SK-N-MC (cell line): ENCODE measurements around the gene TRIM41.
"Not testable (repeated sequence)": the region's sequence is repeated elsewhere in the genome, so short reads cannot be mapped to it uniquely, and the experiment has no call there.

Experiments used
- DNase-seq: peaks from one replicate; pipeline ENCODE4 v3.0.0-alpha.2; 2011; ENCODE audit warnings: low read depth, low spot score
- H3K27ac ChIP-seq: fragments of 200-600 bp; sonication (generic); 2 replicates; pipeline ENCODE4 v1.5.1; 2016; ENCODE audit warnings: mixed run types
- H3K36me3 ChIP-seq: fragments of 200-600 bp; sonication (generic); 2 replicates; pipeline ENCODE4 v1.6.1; 2017; ENCODE audit warnings: antibody characterized with exemption, low read length, mixed read lengths; ENCODE audit not compliant: insufficient read depth
- H3K4me3 ChIP-seq: fragments of 200-600 bp; sonication (generic); 2 replicates; pipeline ENCODE4 v1.5.1; 2016
- H3K9ac ChIP-seq: fragments of 200-600 bp; sonication (generic); 2 replicates; pipeline ENCODE4 v1.8.0; 2017; ENCODE audit warnings: mixed run types, mixed read lengths; ENCODE audit not compliant: insufficient read length
- H3K9me3 ChIP-seq: fragments of 200-600 bp; sonication (generic); 2 replicates; pipeline ENCODE4 v1.6.1; 2017; ENCODE audit warnings: low read depth, mild to moderate bottlenecking, antibody characterized with exemption, low read length, moderate library complexity, mixed read lengths
- EZH2 ChIP-seq: fragments of 200-600 bp; sonication (generic); IDR thresholded peaks from one replicate; pipeline ENCODE4 v1.6.1; 2017; ENCODE audit warnings: antibody characterized with exemption
- FOXP2 ChIP-seq: optimal IDR thresholded peaks from 2 replicates; pipeline ENCODE3; 2011; ENCODE audit warnings: mild to moderate bottlenecking, moderate library complexity; ENCODE audit not compliant: insufficient read depth; ENCODE audit errors: extremely low read length, control extremely low read depth
- POLR2AphosphoS5 ChIP-seq: IDR thresholded peaks from 2 replicates; pipeline ENCODE4 v1.6.1; 2012; ENCODE audit warnings: mild to moderate bottlenecking, low read depth, low read length, borderline replicate concordance

TRIM41 gene

GRCh38 chr5:181204826-181205760 lies 18.0 kb upstream of the TRIM41 start, which contains the start of gene TRIM7:
TRIM7 (minus strand) TSS chr5:181205196; CDS start chr5:181205110, 86 bp downstream.
- TF ChIP-seq EZH2 (no peak), FOXP2 (no peak), POLR2AphosphoS5 (no peak)
- no peaks in the 10 kb centered on the region for H3K9me3 ChIP-seq
- peak within 1 kb of the TSS; percentile 93 for H3K4me3 ChIP-seq
- H3K27ac ChIP-seq, result no peak within 1 kb of the TSS
- peak within 1 kb of the TSS; percentile 64 for H3K9ac ChIP-seq
- no peak for DNase-seq
- no peaks in the 10 kb centered on the region for H3K36me3 ChIP-seq

- DNase-seq, result no peak
- peak overlapping the region; percentile 93 for H3K4me3 ChIP-seq
- H3K9ac ChIP-seq, result no peak overlapping the region
- TF ChIP-seq POLR2AphosphoS5 (no peak), FOXP2 (no peak), EZH2 (no peak)
- H3K27ac ChIP-seq, result no peak overlapping the region
- H3K36me3 ChIP-seq, result no peaks in the 10 kb centered on the region
- no peaks in the 10 kb centered on the region for H3K9me3 ChIP-seq
These were observed 17.1 kb upstream of the TRIM41 start for GRCh38 chr5:181205761-181206649.

GRCh38 chr5:181207214-181207959 lies 15.7 kb upstream of the TRIM41 start:
- H3K9ac ChIP-seq, result peak overlapping the region; percentile 71
- no peaks in the 10 kb centered on the region for H3K36me3 ChIP-seq
- DNase-seq, result peak; percentile 86
- H3K4me3 ChIP-seq, result peak overlapping the region; percentile 93
- peak overlapping the region; percentile 88 for H3K27ac ChIP-seq
- H3K9me3 ChIP-seq, result no peaks in the 10 kb centered on the region
- TF ChIP-seq EZH2, result no peak
- no peak for TF ChIP-seq POLR2AphosphoS5
- no peak for TF ChIP-seq FOXP2

GRCh38 chr5:181207960-181208253 lies 15.2 kb upstream of the TRIM41 start:
- Histone ChIP-seq H3K4me3 (peak overlapping the region; percentile 93), H3K9me3 (no peaks in the 10 kb centered on the region), H3K9ac (no peak overlapping the region), H3K27ac (peak overlapping the region; percentile 88; the same call in 1 of the 2 replicates), H3K36me3 (no peaks in the 10 kb centered on the region)
- TF ChIP-seq FOXP2 (no peak), POLR2AphosphoS5 (no peak), EZH2 (no peak)
- no peak for DNase-seq

- not testable (repeated sequence) for H3K9me3 ChIP-seq, DNase-seq, H3K27ac ChIP-seq, H3K36me3 ChIP-seq, H3K4me3 ChIP-seq, H3K9ac ChIP-seq
These were observed 14.1 kb upstream of the TRIM41 start for GRCh38 chr5:181209006-181209405.

GRCh38 chr5:181210148-181210547 lies 12.9 kb upstream of the TRIM41 start:
- not testable (repeated sequence) for H3K9ac ChIP-seq, DNase-seq, H3K27ac ChIP-seq, H3K9me3 ChIP-seq, H3K4me3 ChIP-seq, H3K36me3 ChIP-seq

GRCh38 chr5:181210698-181211097 lies 12.4 kb upstream of the TRIM41 start:
- H3K4me3 ChIP-seq, H3K9ac ChIP-seq, DNase-seq, H3K9me3 ChIP-seq, H3K27ac ChIP-seq, H3K36me3 ChIP-seq: not testable (repeated sequence)

- DNase-seq, result no peak
- Histone ChIP-seq H3K36me3 (no peaks in the 10 kb centered on the region), H3K4me3 (no peak overlapping the region), H3K9ac (no peak overlapping the region), H3K27ac (no peak overlapping the region), H3K9me3 (no peaks in the 10 kb centered on the region)
- TF ChIP-seq POLR2AphosphoS5 (no peak), FOXP2 (no peak), EZH2 (no peak)
These were observed 11.9 kb upstream of the TRIM41 start for GRCh38 chr5:181211208-181211607.
